ENCODE results near the gene PLD4. TPM values are rescaled to one million over a fixed set of nuclear protein-coding genes. Genes with fewer than 3 reads are reported as not detected.

The PLD4 gene
- total RNA-seq, 1 experiment from 2014 or later, result 0.15 TPM

DNA sequence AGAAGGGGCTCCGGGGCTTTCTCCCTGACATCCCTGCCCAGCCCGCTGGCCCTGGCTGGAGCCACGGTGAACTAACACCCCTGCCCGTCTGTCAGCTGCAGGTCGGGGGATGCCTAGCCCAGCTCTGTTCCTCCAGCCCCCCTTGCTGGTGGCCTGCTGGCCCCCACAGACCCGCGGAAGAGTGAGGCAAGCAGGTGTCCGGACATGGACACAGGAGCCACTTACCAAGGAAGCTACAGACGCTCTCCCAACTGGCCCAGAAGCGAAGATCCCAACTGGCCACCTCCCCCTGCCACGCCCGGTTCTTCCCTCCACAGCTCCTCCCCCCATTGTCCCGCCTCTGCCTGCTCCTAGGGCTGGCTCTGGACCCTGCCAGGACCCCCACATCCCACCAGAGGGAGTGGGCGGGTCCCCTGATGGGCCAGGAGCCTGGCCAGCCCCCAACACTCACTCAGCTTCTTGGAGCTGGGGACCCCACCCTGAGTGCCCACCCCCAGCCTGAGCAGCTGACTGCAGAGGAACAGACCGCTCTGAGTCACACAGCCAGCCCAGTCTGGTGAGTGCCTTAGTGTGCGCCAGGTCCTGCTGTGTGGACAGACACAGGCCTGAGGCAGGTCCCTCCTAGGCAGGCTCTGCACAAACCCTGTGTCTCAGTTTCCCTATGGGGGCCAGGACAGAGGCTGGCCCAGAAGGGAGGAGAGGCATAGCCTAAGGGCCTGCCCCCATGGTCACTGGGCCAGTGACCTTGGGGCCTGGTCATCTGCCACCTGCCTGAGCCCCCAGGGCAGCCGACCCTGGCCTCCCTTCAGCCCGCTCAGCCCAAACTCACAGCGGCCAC, 45.8 kb downstream of the PLD4 start:
- H3K9me3 ChIP-seq (ENCODE audit: control insufficient read depth, insufficient read depth, low read depth, low read length), result no peaks in the 10 kb centered on the region
- DNase-seq (ENCODE audit: low read depth, low spot score), result no peak
- H3K27me3 ChIP-seq (ENCODE audit: control insufficient read depth, insufficient read depth, low read length), result no peaks in the 10 kb centered on the region
- intact Hi-C loops (cut with micrococcal nuclease; ENCODE audit: unreplicated experiment) (loop anchor here (5.0 kb wide), 1 partner anchor 77 kb away; no protein-coding TSS in a partner anchor), in situ Hi-C loops (cut with HindIII; ENCODE audit: low pct_unique_long_range_greater_than_20kb, low sequenced_read_pairs) (no loop called here)
- peak; percentile 39 for ATAC-seq
- ChIA-PET CTCF (interaction anchor here (0.6 to 0.8 kb wide), 3 partner anchors 74 to 96 kb away, joined by 3 to 6 read pairs (median 3); no protein-coding TSS in a partner anchor), POLR2A (interaction anchor here (0.6 kb wide), 2 partner anchors 165 to 232 kb away, joined by 3 read pairs; no protein-coding TSS in a partner anchor)
- H3K27ac ChIP-seq (ENCODE audit: low read length), result peak overlapping the region; percentile 93
- H3K36me3 ChIP-seq (ENCODE audit: control insufficient read depth, insufficient read depth, low read length), result no peaks in the 10 kb centered on the region
- H3K4me1 ChIP-seq (ENCODE audit: control insufficient read depth, insufficient read depth, low read length), result peaks cover 64% of the 10 kb centered on the region
- TF ChIP-seq SIN3A (IDR thresholded peaks at IDR 0.05; ENCODE audit: borderline replicate concordance, insufficient read depth, low read depth, low read length) (peak; percentile 70; the same call in 1 of the 2 replicates), POLR2AphosphoS5 (IDR thresholded peaks at IDR 0.05; ENCODE audit: low read depth, low read length) (peak; percentile 64)
- TF ChIP-seq, protein P1, sequence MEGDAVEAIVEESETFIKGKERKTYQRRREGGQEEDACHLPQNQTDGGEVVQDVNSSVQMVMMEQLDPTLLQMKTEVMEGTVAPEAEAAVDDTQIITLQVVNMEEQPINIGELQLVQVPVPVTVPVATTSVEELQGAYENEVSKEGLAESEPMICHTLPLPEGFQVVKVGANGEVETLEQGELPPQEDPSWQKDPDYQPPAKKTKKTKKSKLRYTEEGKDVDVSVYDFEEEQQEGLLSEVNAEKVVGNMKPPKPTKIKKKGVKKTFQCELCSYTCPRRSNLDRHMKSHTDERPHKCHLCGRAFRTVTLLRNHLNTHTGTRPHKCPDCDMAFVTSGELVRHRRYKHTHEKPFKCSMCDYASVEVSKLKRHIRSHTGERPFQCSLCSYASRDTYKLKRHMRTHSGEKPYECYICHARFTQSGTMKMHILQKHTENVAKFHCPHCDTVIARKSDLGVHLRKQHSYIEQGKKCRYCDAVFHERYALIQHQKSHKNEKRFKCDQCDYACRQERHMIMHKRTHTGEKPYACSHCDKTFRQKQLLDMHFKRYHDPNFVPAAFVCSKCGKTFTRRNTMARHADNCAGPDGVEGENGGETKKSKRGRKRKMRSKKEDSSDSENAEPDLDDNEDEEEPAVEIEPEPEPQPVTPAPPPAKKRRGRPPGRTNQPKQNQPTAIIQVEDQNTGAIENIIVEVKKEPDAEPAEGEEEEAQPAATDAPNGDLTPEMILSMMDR (IDR thresholded peaks at IDR 0.05), result no peak
- peak overlapping the region; percentile 65 to 77 for H3K4me3 ChIP-seq (ENCODE audit: low read depth in 2 of 2, low read length in 2 of 2)
- BruUV-seq (replicated peaks), result no TSS peak

DNA sequence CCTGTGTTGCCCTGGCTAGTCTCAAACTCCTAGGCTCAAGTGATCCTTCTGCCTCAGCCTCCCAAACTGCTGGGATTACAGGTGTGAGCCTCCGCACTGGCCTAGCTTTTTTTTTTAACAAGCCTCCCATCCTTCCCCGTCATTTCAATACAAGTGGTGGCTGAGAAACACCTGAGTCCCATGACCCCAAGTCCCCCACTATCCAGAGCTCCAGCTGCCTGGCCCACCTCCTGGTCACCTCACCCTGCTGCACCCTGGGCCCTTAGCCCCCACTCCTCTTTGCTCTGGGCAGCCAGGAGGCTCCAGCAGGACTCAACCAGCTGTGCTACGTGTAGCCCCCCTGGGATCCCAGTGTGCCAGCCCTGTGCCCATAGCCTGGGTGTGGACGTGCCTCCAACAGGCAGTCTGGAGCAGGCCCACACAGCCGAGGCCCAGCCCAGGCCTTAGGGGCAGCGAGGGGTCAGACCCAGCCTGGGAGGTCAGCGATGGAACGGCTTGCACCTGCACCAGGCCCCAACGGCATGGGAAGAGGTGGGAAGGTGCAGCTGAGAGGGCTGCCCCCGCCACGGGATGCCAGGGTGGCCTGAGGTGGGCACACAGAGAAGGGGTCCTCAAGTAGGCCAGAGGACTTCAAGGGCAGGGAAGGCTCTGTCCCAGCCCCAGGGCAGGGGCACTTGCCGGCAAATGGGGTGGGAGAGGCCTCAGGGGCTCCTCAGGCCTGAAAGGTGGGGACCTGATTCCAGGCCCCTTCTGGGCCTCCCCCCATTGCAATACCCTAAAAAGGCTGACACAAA, 47.0 kb downstream of the PLD4 start:
- CTCF ChIA-PET, result interaction anchor here (0.6 to 1.8 kb wide), 2 partner anchors 74 to 191 kb away, joined by 3 to 8 read pairs; no protein-coding TSS in a partner anchor
- POLR2A ChIA-PET, result interaction anchor here (0.6 kb wide), 2 partner anchors 166 to 383 kb away, joined by 3 read pairs; no protein-coding TSS in a partner anchor
- no peaks in the 10 kb centered on the region for H3K27me3 ChIP-seq (ENCODE audit: control insufficient read depth, insufficient read depth, low read length)
- no peaks in the 10 kb centered on the region for H3K9me3 ChIP-seq (ENCODE audit: control insufficient read depth, insufficient read depth, low read depth, low read length)
- intact Hi-C loops (cut with micrococcal nuclease; ENCODE audit: unreplicated experiment), result loop anchor here (5.0 kb wide), 1 partner anchor 76 kb away; no protein-coding TSS in a partner anchor
- H3K4me3 ChIP-seq (ENCODE audit: low read depth in 2 of 2, low read length in 2 of 2), result peak overlapping the region in 1 of 2 experiments; percentile 77; a peak in 1 of 4 replicates
- no TSS peak for BruUV-seq (replicated peaks)
- no peaks in the 10 kb centered on the region for H3K36me3 ChIP-seq (ENCODE audit: control insufficient read depth, insufficient read depth, low read length)
- peak overlapping the region; percentile 93 for H3K27ac ChIP-seq (ENCODE audit: low read length)
- in situ Hi-C loops (cut with HindIII; ENCODE audit: low pct_unique_long_range_greater_than_20kb, low sequenced_read_pairs), result no loop called here
- ATAC-seq, result no peak
- DNase-seq (ENCODE audit: low read depth, low spot score), result no peak
- H3K4me1 ChIP-seq (ENCODE audit: control insufficient read depth, insufficient read depth, low read length), result peaks cover 60% of the 10 kb centered on the region
- no peak for TF ChIP-seq POLR2AphosphoS5 (IDR thresholded peaks at IDR 0.05; ENCODE audit: low read depth, low read length)
- TF ChIP-seq, protein P1 (IDR thresholded peaks at IDR 0.05), result no peak
- no peak for TF ChIP-seq SIN3A (IDR thresholded peaks at IDR 0.05; ENCODE audit: borderline replicate concordance, insufficient read depth, low read depth, low read length)
- TF ChIP-seq TCF7L2 (IDR thresholded peaks at IDR 0.05; ENCODE audit: low read depth, low read length), result no peak
- TF ChIP-seq, protein P2, sequence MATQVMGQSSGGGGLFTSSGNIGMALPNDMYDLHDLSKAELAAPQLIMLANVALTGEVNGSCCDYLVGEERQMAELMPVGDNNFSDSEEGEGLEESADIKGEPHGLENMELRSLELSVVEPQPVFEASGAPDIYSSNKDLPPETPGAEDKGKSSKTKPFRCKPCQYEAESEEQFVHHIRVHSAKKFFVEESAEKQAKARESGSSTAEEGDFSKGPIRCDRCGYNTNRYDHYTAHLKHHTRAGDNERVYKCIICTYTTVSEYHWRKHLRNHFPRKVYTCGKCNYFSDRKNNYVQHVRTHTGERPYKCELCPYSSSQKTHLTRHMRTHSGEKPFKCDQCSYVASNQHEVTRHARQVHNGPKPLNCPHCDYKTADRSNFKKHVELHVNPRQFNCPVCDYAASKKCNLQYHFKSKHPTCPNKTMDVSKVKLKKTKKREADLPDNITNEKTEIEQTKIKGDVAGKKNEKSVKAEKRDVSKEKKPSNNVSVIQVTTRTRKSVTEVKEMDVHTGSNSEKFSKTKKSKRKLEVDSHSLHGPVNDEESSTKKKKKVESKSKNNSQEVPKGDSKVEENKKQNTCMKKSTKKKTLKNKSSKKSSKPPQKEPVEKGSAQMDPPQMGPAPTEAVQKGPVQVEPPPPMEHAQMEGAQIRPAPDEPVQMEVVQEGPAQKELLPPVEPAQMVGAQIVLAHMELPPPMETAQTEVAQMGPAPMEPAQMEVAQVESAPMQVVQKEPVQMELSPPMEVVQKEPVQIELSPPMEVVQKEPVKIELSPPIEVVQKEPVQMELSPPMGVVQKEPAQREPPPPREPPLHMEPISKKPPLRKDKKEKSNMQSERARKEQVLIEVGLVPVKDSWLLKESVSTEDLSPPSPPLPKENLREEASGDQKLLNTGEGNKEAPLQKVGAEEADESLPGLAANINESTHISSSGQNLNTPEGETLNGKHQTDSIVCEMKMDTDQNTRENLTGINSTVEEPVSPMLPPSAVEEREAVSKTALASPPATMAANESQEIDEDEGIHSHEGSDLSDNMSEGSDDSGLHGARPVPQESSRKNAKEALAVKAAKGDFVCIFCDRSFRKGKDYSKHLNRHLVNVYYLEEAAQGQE (IDR thresholded peaks at IDR 0.05; ENCODE audit: insufficient read depth in 1 of 2, low read depth in 2 of 2, low read length in 1 of 2), result no peak
